Muscle layer of duodenum (tissue), 2 donors: ENCODE results near the gene ALDH1A3.

Experiments
- H3K27ac ChIP-seq: one replicate; pipeline ENCODE4 v1.7.0; 2013; ENCODE audit warnings: mild to moderate bottlenecking, low read length
- H3K27me3 ChIP-seq: one replicate; pipeline ENCODE4 v1.7.0; 2013; ENCODE audit warnings: low read depth, mild to moderate bottlenecking, control low read depth, low read length
- H3K36me3 ChIP-seq, 2 donors: one replicate each; pipeline ENCODE4 v1.7.0; 2013; ENCODE audit warnings: low read length in 2 of 2, control low read depth in 1 of 2, mild to moderate bottlenecking in 1 of 2; ENCODE audit not compliant: insufficient read depth in 2 of 2, control insufficient read depth in 1 of 2
- H3K4me1 ChIP-seq, 2 donors: one replicate each; pipeline ENCODE4 v1.7.0; 2013; ENCODE audit warnings: low read length in 2 of 2, mild to moderate bottlenecking in 2 of 2, control low read depth in 1 of 2, moderate library complexity in 1 of 2; ENCODE audit not compliant: insufficient read depth in 2 of 2, control insufficient read depth in 1 of 2
- H3K4me3 ChIP-seq, 2 donors: one replicate each; pipeline ENCODE4 v1.7.0; 2013; ENCODE audit warnings: low read length in 2 of 2, low read depth in 1 of 2, mild to moderate bottlenecking in 1 of 2
- H3K9me3 ChIP-seq, 2 donors: one replicate each; pipeline ENCODE4 v1.7.0; 2013; ENCODE audit warnings: low read length in 2 of 2, control low read depth in 1 of 2, mild to moderate bottlenecking in 1 of 2; ENCODE audit not compliant: control insufficient read depth in 1 of 2
- donor health status: healthy.

The ALDH1A3 gene

GRCh38 chr15:100922192-100923040 is 42.8 kb downstream of the ALDH1A3 start:
- Histone ChIP-seq H3K9me3 (no peaks in the 10 kb centered on the region), H3K27me3 (no peaks in the 10 kb centered on the region), H3K4me1 (peaks cover 4 to 18% of the 10 kb centered on the region in 2 donors), H3K27ac (no peak overlapping the region), H3K4me3 (no peak overlapping the region), H3K36me3 (peaks cover 0 to 6% of the 10 kb centered on the region in 2 donors)

- Histone ChIP-seq H3K36me3 (peaks cover 0 to 6% of the 10 kb centered on the region in 2 donors), H3K27ac (no peak overlapping the region), H3K4me1 (peaks cover 0 to 12% of the 10 kb centered on the region in 2 donors), H3K27me3 (no peaks in the 10 kb centered on the region), H3K4me3 (no peak overlapping the region), H3K9me3 (no peaks in the 10 kb centered on the region)
These were observed 43.4 kb downstream of the ALDH1A3 start for GRCh38 chr15:100923076-100923475.

GRCh38 chr15:100923902-100924301 is 44.3 kb downstream of the ALDH1A3 start:
- H3K27ac ChIP-seq, result no peak overlapping the region

GRCh38 chr15:100924436-100924835 is 44.8 kb downstream of the ALDH1A3 start:
- Histone ChIP-seq H3K9me3 (no peaks in the 10 kb centered on the region), H3K4me1 (peaks cover 0 to 5% of the 10 kb centered on the region in 2 donors), H3K27ac (no peak overlapping the region), H3K4me3 (no peak overlapping the region), H3K36me3 (peaks cover 0 to 14% of the 10 kb centered on the region in 2 donors), H3K27me3 (no peaks in the 10 kb centered on the region)

More at GRCh38 chr15:100923902-100924301, 44.3 kb downstream of the ALDH1A3 start:
- H3K4me3 ChIP-seq, result no peak overlapping the region
- peaks cover 0 to 5% of the 10 kb centered on the region in 2 donors for H3K4me1 ChIP-seq
- H3K9me3 ChIP-seq, result no peaks in the 10 kb centered on the region
- H3K27me3 ChIP-seq, result no peaks in the 10 kb centered on the region
- H3K36me3 ChIP-seq, result peaks cover 0 to 14% of the 10 kb centered on the region in 2 donors

GRCh38 chr15:100925480-100925879 is 45.8 kb downstream of the ALDH1A3 start:
- H3K36me3 ChIP-seq, result peaks cover 0 to 14% of the 10 kb centered on the region in 2 donors
- H3K9me3 ChIP-seq, result no peaks in the 10 kb centered on the region
- no peak overlapping the region for H3K27ac ChIP-seq
- H3K4me3 ChIP-seq, result no peak overlapping the region
- no peaks in the 10 kb centered on the region for H3K27me3 ChIP-seq
- peaks cover 0 to under 1% of the 10 kb centered on the region in 2 donors for H3K4me1 ChIP-seq

GRCh38 chr15:100926258-100926657 is 46.6 kb downstream of the ALDH1A3 start:
- no peak overlapping the region for H3K27ac ChIP-seq
- peaks cover 0 to 14% of the 10 kb centered on the region in 2 donors for H3K36me3 ChIP-seq
- H3K4me3 ChIP-seq, result no peak overlapping the region
- H3K9me3 ChIP-seq, result no peaks in the 10 kb centered on the region
- no peaks in the 10 kb centered on the region for H3K27me3 ChIP-seq
- H3K4me1 ChIP-seq, result no peaks in the 10 kb centered on the region

- Histone ChIP-seq H3K36me3 (peaks cover 0 to 17% of the 10 kb centered on the region in 2 donors), H3K4me1 (no peaks in the 10 kb centered on the region), H3K27ac (no peak overlapping the region), H3K4me3 (no peak overlapping the region), H3K27me3 (no peaks in the 10 kb centered on the region), H3K9me3 (no peaks in the 10 kb centered on the region)
These were observed 47.5 kb downstream of the ALDH1A3 start for GRCh38 chr15:100926971-100927756.

GRCh38 chr15:100928632-100929280 is 49.1 kb downstream of the ALDH1A3 start:
- Histone ChIP-seq H3K27ac (no peak overlapping the region), H3K4me3 (no peak overlapping the region), H3K36me3 (peaks cover 0 to 17% of the 10 kb centered on the region in 2 donors)

GRCh38 chr15:100929641-100930042 is 50.0 kb downstream of the ALDH1A3 start:
- Histone ChIP-seq H3K9me3 (no peaks in the 10 kb centered on the region), H3K4me3 (no peak overlapping the region), H3K4me1 (no peaks in the 10 kb centered on the region), H3K36me3 (peaks cover 0 to 17% of the 10 kb centered on the region in 2 donors), H3K27me3 (no peaks in the 10 kb centered on the region), H3K27ac (no peak overlapping the region)

More at GRCh38 chr15:100928632-100929280, 49.1 kb downstream of the ALDH1A3 start:
- Histone ChIP-seq H3K27me3 (no peaks in the 10 kb centered on the region), H3K9me3 (no peaks in the 10 kb centered on the region), H3K4me1 (no peaks in the 10 kb centered on the region)

- Histone ChIP-seq H3K4me1 (no peaks in the 10 kb centered on the region), H3K9me3 (no peaks in the 10 kb centered on the region), H3K4me3 (no peak overlapping the region), H3K36me3 (peaks cover 0 to 15% of the 10 kb centered on the region in 2 donors), H3K27me3 (no peaks in the 10 kb centered on the region), H3K27ac (no peak overlapping the region)
These were observed 50.7 kb downstream of the ALDH1A3 start for GRCh38 chr15:100930306-100930848.
